ENCODE results near the gene CCDC89.
"Not testable (repeated sequence)": the region's sequence is repeated elsewhere in the genome, so short reads cannot be mapped to it uniquely, and the experiment has no call there.

DNA sequence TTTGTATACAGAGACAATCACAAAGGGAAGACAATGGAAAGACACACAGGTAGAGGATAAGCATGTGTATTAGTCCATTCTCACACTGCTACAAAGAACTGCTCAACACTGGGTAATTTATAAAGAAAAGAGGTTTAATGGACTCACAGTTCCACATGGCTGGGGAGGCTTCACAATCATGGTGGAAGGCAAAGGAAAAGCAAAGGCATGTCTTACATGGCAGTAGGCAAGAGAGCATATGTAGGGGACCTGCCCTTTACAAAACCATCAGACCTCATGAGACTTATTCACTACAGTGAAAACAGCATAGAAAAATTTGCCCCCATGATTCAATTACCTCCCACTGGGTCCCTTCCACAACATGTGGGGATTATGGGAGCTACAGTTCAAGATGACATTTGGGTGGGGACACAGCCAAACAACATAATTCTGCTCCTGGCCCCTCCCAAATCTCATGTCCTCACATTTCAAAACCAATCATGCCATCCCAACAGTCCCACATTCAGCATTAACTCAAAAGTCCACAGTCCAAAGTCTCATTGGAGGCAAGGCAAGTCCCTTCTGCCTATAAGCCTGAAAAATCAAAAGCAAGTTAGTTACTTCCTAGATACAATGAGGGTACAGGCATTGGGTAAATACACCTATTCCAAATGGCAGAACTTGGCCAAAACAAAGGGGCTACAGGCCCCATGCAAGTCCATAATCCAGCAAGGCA is 14.9 kb downstream of the CCDC89 start:
- TF ChIP-seq, protein P1, sequence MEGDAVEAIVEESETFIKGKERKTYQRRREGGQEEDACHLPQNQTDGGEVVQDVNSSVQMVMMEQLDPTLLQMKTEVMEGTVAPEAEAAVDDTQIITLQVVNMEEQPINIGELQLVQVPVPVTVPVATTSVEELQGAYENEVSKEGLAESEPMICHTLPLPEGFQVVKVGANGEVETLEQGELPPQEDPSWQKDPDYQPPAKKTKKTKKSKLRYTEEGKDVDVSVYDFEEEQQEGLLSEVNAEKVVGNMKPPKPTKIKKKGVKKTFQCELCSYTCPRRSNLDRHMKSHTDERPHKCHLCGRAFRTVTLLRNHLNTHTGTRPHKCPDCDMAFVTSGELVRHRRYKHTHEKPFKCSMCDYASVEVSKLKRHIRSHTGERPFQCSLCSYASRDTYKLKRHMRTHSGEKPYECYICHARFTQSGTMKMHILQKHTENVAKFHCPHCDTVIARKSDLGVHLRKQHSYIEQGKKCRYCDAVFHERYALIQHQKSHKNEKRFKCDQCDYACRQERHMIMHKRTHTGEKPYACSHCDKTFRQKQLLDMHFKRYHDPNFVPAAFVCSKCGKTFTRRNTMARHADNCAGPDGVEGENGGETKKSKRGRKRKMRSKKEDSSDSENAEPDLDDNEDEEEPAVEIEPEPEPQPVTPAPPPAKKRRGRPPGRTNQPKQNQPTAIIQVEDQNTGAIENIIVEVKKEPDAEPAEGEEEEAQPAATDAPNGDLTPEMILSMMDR (IDR thresholded peaks at IDR 0.05; ENCODE audit: extremely low read depth in 1 of 2, insufficient read depth in 1 of 2, low read depth in 1 of 2, low read length in 2 of 2), result not testable (repeated sequence)
- not testable (repeated sequence) for TF ChIP-seq POLR2A (IDR thresholded peaks at IDR 0.05; ENCODE audit: low read depth, low read length)
- TF ChIP-seq, protein P2, sequence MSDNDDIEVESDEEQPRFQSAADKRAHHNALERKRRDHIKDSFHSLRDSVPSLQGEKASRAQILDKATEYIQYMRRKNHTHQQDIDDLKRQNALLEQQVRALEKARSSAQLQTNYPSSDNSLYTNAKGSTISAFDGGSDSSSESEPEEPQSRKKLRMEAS (IDR thresholded peaks at IDR 0.05; ENCODE audit: insufficient read depth, insufficient read length), result not testable (repeated sequence)

Data from endothelial cell of umbilical vein (primary cell).